Measurements from ENCODE around the gene RAB3A.

- TF ChIP-seq CTCF (IDR thresholded peaks at IDR 0.05) (no peak), EP300 (IDR thresholded peaks at IDR 0.05) (no peak), POLR2A (IDR thresholded peaks at IDR 0.05) (no peak)
Observed at GRCh38 chr19:18197941-18198340, 5.9 kb downstream of the RAB3A start.

All from upper lobe of left lung (tissue), 4 donors.